Measurements from ENCODE around the gene MAPK8.
A peak's percentile ranks its signal among the peaks of the same experiment; 100 is the strongest.

Gene MAPK8

DNA sequence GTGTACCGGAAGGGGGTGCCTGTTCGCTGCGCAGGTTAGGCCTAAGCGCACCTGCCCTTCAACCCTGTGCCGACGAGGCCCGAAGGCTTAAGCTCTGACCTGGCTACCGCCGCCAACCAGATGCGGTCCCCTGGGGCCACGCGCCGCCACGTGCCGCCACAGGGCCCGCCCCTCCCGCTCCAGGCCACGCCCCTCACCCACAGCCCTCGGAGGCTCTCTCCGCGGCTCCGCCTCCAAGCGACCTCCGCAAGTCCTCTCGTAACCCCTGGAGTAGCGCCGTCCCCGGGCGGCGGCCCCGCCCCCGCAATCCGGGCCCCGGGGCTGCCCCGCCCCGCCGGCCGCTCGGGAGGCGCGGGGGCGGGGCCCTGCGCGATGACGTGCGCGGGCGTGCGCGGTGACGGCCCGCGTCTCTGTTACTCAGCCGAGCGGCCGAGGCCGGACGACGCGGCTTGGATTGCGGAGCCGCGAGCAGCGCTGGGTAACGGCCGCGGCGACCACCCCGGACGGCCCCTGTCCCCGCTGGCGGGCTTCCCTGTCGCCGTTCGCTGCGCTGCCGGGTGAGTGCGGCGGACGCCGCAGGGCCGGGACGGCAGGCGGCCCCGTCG lies at the start of gene MAPK8:
TSS of gene MAPK8 (plus strand) at position 413 of the 605 bp plus-strand sequence. CDS start 94,984 bp downstream, outside the sequence.
- CTCF ChIA-PET, result interaction anchor here (0.9 to 1.2 kb wide), 3 partner anchors 16 to 349 kb away, joined by 3 to 4 read pairs (median 3); no protein-coding TSS in a partner anchor
- TF ChIP-seq, protein P1, sequence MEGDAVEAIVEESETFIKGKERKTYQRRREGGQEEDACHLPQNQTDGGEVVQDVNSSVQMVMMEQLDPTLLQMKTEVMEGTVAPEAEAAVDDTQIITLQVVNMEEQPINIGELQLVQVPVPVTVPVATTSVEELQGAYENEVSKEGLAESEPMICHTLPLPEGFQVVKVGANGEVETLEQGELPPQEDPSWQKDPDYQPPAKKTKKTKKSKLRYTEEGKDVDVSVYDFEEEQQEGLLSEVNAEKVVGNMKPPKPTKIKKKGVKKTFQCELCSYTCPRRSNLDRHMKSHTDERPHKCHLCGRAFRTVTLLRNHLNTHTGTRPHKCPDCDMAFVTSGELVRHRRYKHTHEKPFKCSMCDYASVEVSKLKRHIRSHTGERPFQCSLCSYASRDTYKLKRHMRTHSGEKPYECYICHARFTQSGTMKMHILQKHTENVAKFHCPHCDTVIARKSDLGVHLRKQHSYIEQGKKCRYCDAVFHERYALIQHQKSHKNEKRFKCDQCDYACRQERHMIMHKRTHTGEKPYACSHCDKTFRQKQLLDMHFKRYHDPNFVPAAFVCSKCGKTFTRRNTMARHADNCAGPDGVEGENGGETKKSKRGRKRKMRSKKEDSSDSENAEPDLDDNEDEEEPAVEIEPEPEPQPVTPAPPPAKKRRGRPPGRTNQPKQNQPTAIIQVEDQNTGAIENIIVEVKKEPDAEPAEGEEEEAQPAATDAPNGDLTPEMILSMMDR (IDR thresholded peaks at IDR 0.05; ENCODE audit: control extremely low read depth, extremely low read depth, low read depth, missing control alignments), result no peak
- DNase-seq (ENCODE audit: extremely low spot score), result peak; percentile 99
- POLR2A ChIA-PET, result no interaction called here

DNA sequence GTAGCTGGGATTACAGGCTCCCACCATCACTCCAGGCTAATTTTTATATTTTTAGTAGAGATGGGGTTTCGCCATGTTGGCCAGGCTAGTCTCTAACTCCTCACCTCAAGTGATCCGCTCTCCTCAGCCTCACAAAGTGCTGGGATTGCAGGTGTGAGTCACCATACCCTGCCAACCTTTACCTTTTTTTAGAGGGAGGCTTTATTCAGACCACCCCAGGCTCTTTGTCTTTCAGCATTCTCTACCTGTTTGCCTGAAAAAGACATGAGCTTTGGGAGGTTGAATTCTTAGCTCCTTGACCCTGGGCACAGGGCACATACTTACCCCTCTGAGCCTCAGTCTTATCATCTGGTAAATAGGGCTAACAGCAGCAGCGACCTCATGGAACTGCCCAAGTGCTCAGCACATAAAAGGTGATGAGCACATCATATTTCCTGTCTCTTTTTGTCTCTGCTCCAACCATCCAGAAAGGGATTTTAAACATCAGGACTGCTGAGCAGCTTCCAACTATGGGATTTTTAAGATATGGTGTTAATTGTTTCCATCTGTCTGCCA lies 49.0 kb upstream of the MAPK8 start:
- DNase-seq (ENCODE audit: extremely low spot score), result no peak
- ChIA-PET POLR2A (no interaction called here), CTCF (interaction anchor here (1.2 to 1.9 kb wide), 2 partner anchors 11 to 26 kb away, joined by 3 to 4 read pairs; no protein-coding TSS in a partner anchor)

GRCh38 chr10:48258105-48258504 lies 48.4 kb upstream of the MAPK8 start:
- TF ChIP-seq, protein P1 (IDR thresholded peaks at IDR 0.05; ENCODE audit: control extremely low read depth, extremely low read depth, low read depth, missing control alignments), result no peak
- POLR2A ChIA-PET, result no interaction called here
- CTCF ChIA-PET, result interaction anchor here (1.2 to 1.9 kb wide), 2 partner anchors 11 to 25 kb away, joined by 3 to 4 read pairs; no protein-coding TSS in a partner anchor
- no peak for DNase-seq (ENCODE audit: extremely low spot score)

More for the DNA sequence above, 49.0 kb upstream of the MAPK8 start:
- TF ChIP-seq, protein P1 (IDR thresholded peaks at IDR 0.05; ENCODE audit: control extremely low read depth, extremely low read depth, low read depth, missing control alignments), result no peak

- TF ChIP-seq, protein P1 (IDR thresholded peaks at IDR 0.05; ENCODE audit: control extremely low read depth, extremely low read depth, low read depth, missing control alignments), result no peak
- ChIA-PET CTCF (interaction anchor here (1.1 kb wide), 2 partner anchors 14 to 67 kb away, joined by 3 to 4 read pairs; no protein-coding TSS in a partner anchor), POLR2A (no interaction called here)
- DNase-seq (ENCODE audit: extremely low spot score), result no peak
Observed at GRCh38 chr10:48266528-48266927, 39.9 kb upstream of the MAPK8 start.

- TF ChIP-seq, protein P1 (IDR thresholded peaks at IDR 0.05; ENCODE audit: control extremely low read depth, extremely low read depth, low read depth, missing control alignments), result no peak
- DNase-seq (ENCODE audit: extremely low spot score), result peak; percentile 4
- CTCF ChIA-PET, result interaction anchor here (0.7 to 3.6 kb wide), 11 partner anchors 8 to 40 kb away, joined by 3 to 22 read pairs (median 4); no protein-coding TSS in a partner anchor
- POLR2A ChIA-PET, result no interaction called here
Observed at GRCh38 chr10:48271047-48271730, 35.3 kb upstream of the MAPK8 start.

DNA sequence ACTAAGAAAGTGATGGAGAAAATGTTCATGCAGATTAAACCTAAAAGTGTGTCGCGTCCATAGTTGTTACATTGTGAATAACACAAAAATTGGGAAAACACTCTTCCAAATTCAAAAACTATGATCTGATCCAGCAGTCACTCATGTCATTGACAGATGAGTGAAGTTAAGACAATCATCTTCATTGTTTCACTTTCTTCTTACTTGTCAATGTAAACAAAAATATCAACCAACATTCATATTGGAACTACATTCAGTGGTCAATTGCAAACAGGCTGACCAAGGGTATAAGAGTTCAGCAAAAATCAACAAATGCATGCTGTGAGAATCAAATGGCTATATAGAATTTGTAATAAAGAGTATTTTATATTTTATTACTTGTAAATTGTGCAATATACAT lies 33.8 kb upstream of the MAPK8 start:
- TF ChIP-seq, protein P1 (IDR thresholded peaks at IDR 0.05; ENCODE audit: control extremely low read depth, extremely low read depth, low read depth, missing control alignments), result no peak
- ChIA-PET POLR2A (no interaction called here), CTCF (interaction anchor here (1.0 to 3.6 kb wide), 5 partner anchors 13 to 24 kb away, joined by 3 to 22 read pairs (median 6); no protein-coding TSS in a partner anchor)
- no peak for DNase-seq (ENCODE audit: extremely low spot score)
